GM10266 (cell line): ENCODE data around the gene TSTD2.

Experiments used
- DNase-seq: peaks from one replicate; pipeline ENCODE4 v3.0.0; 2012; ENCODE audit errors: extremely low spot score
- TF ChIP-seq, protein P1 (sequence below): IDR thresholded peaks from 2 replicates; pipeline ENCODE4 v1.5.1; 2012; ENCODE audit warnings: mild to moderate bottlenecking, low read depth; ENCODE audit not compliant: control insufficient read depth, insufficient read depth; ENCODE audit errors: missing control alignments

The TSTD2 gene

DNA sequence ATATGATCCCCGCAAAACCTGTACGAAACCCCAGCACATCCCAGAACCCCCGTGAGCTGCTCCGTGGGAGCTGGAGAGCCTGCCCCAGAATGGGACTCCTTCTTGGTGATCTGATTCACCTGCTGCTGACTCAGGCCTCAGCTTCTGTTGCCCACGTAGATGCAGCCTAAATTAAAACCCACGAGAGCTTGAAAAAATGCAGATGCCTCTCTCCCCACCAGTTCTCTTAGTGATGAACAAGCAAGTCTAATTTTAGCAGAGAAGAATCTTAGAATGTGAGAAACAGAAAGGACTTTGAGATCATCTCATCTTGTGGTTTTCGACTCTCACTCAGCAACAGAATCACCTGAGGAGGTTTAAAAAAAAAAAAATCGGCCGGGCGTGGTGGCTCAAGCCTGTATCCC is 74.1 kb downstream of the TSTD2 start:
- TF ChIP-seq, protein P1, sequence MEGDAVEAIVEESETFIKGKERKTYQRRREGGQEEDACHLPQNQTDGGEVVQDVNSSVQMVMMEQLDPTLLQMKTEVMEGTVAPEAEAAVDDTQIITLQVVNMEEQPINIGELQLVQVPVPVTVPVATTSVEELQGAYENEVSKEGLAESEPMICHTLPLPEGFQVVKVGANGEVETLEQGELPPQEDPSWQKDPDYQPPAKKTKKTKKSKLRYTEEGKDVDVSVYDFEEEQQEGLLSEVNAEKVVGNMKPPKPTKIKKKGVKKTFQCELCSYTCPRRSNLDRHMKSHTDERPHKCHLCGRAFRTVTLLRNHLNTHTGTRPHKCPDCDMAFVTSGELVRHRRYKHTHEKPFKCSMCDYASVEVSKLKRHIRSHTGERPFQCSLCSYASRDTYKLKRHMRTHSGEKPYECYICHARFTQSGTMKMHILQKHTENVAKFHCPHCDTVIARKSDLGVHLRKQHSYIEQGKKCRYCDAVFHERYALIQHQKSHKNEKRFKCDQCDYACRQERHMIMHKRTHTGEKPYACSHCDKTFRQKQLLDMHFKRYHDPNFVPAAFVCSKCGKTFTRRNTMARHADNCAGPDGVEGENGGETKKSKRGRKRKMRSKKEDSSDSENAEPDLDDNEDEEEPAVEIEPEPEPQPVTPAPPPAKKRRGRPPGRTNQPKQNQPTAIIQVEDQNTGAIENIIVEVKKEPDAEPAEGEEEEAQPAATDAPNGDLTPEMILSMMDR = no peak
- peak; percentile 82 for DNase-seq

DNA sequence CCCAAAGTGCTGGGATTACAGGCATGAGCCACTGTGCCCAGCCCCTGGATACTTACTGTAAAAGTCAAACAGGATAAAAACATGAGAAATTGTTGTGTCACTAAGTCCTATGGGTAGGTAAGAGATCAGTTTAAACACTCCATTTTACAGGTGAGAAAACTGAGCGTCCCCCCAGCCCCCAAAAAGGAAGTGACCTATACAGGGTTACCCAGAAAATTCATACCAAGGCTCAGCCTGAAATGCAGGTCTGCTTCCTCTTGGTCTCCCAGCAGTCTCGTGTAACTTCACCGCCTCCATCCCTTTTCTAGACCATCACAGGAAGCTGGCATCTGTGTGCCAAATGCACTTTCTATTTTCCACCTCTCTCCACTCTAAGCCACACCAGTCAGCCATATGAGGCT is 74.5 kb downstream of the TSTD2 start:
- DNase-seq = no peak
- TF ChIP-seq, protein P1 = no peak

DNA sequence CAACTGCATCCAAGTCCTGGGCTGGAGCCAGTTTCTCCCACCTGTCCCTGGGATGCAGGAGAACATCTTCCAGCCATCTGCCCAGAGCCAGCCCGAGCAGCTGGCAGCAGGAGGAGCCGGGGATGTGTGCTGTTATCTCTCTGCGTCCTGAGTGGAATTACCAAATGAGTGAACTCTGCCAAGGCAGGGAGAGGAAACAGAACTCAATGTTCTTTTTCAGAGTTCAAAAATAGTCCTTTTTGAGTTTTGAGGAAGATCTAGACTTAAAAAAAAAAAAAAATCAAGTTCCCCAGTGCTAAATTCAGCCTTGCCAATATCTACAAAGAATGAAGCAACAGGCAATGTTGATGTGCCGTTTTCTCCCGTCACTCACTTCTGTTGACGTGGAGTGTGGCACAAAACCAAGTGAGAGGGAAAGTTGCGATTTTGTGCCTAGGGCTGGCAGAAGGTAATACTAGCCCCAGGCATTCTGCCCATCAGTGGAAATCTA is 75.5 kb downstream of the TSTD2 start:
- TF ChIP-seq, protein P1 = no peak
- DNase-seq = no peak

DNA sequence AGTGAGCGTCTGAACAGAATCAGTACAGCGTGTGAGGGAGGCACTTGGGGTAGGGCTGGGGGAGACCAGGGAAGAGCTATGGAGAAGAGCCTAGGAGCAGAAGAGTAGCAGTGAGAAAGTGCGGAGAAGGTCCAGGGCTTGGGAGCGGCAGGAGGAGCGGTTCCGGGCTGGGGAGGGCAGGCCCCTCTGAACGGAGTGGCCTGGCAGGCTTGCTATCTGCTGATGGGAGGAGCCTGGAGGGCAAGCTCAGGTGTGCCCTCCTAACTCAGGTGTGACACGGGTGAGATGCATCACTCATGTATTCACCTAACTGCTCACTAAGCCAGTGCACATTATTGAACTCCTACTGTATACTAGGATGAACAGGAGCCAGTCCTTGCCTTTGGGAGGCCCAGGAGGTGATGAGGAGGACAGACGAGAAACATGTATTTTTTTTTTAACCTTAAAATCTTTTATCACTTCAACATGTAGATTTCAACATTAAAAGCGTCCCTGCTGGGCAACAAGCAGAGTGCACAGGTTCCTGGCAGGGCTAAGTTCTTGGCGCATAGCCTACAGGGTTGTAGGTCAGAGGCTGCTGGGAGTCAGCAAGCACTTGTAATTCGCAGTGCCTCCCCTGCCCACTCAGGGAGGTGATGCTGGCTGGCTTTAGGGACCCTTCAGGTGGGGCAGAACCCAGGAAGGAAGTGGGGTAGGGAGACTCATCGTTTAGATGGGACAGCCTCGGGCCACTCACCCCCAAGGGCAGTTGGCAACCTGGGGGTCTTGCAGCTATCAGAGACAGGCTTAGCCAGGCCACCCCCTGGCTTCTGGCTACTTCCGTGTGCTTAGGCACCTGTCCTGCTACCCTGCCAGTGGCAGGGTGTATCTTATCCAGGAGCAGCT is 76.2 kb downstream of the TSTD2 start:
- DNase-seq = no peak

DNA sequence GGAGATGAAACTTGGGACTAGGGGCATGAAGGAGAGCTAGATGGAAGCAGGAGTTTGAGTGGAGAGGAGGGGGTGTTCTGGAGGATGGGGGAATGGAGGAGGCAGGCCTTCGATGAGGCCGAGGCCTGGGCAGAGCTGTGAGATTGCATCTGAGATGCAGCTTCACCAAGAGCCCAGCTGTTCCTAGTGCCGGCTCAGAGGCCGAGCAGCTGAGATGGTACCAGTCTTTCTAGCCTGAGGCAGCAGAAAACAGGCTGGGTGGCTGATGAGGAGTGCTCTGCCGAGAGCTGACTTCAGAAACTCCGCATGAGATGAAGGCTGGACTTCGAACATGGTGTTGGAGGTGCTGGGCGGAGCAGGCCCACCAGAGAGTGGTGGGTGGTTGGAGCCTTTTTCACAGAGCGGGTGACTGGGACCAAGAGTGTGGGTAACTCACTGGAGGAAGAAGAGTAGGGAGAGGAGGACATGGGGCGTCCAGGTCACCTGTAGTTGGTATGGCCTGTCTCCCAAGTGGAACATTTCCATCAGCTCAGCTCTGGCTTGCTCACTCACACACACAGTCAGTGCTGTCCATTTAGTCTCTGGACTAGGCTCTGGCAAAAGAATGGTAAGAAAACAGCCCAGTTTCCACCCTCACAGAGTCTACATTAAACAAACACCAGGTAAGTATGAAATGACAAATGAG is 77.0 kb downstream of the TSTD2 start:
- TF ChIP-seq, protein P1 = no peak
- DNase-seq = no peak

More for the DNA sequence above, 76.2 kb downstream of the TSTD2 start:
- TF ChIP-seq, protein P1 = no peak

DNA sequence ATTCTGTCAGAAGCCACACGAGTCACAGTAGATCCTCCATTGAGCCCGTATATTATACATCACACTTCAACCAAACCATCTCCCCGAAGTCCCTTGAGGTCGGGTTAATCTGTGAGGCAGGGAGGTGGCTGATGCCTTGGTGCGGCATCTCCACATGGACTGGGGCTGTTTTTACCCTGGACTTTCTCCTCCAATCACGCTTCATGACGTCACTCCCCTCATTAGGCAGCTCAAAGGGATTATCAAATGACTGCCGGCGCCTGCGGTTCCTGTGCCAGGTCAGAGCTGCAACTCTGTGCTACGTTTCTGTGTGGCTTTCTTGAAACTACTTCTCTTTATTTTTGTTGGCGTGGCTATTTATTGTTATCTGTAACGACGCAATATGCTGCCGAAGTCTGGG is 78.0 kb downstream of the TSTD2 start:
- TF ChIP-seq, protein P1 = no peak
- DNase-seq = no peak
